ENCODE measurements around the gene GAB1. TPM values are rescaled to one million over a fixed set of nuclear protein-coding genes. Genes with fewer than 3 reads are reported as not detected.

The GAB1 gene
- total and polyA plus RNA-seq, 2 donors (not counting 1 experiment from before 2014, with no cell fraction given) = 4.7 to 10.8 TPM

- H3K4me2 ChIP-seq (replicated peaks; ENCODE audit: low read depth, low read length, poor library complexity, severe bottlenecking) = peak overlapping the region; percentile 61
These were observed 67.9 kb downstream of the GAB1 start for GRCh38 chr4:143404555-143404954.

More at GRCh38 chr4:143404555-143404954, 67.9 kb downstream of the GAB1 start:
- Histone ChIP-seq H3K36me3 (replicated peaks in 1 of 2; ENCODE audit: control extremely low read depth in 1 of 2, control insufficient read depth in 1 of 2, extremely low read depth in 1 of 2, insufficient read depth in 2 of 2, low read length in 1 of 2) (no peaks in the 10 kb centered on the region), H3K4me3 (ENCODE audit: control extremely low read depth in 1 of 5, extremely low read depth in 1 of 5, insufficient read depth in 1 of 5, low read depth in 2 of 5, low read length in 4 of 5) (peak overlapping the region in 1 of 5 experiments; percentile 23), H2AFZ (ENCODE audit: insufficient read depth, low read depth, low read length, poor library complexity, severe bottlenecking) (no peak overlapping the region), H3K9me3 (ENCODE audit: control extremely low read depth in 1 of 3, control insufficient read depth in 2 of 3, insufficient read depth in 1 of 3, low read length in 2 of 3) (no peaks in the 10 kb centered on the region), H3K27ac (ENCODE audit: low read length in 2 of 2) (peak overlapping the region; percentile 42 to 55), H3K27me3 (replicated peaks in 1 of 4; ENCODE audit: control extremely low read depth in 1 of 4, control insufficient read depth in 3 of 4, insufficient read depth in 4 of 4, low read length in 3 of 4) (no peaks in the 10 kb centered on the region), H4K20me1 (ENCODE audit: control insufficient read depth, insufficient read depth, low read length, poor library complexity, severe bottlenecking) (no peaks in the 10 kb centered on the region), H3K4me1 (ENCODE audit: control insufficient read depth in 2 of 2, insufficient read depth in 2 of 2, low read length in 2 of 2) (peaks cover 43 to 47% of the 10 kb centered on the region in 2 donors), H3K9ac (ENCODE audit: low read length) (peak overlapping the region; percentile 5), H3K79me2 (ENCODE audit: control insufficient read depth, insufficient read depth, low read length) (peaks cover 49% of the 10 kb centered on the region)
- H3K27ac Mint-ChIP-seq = peak overlapping the region; percentile 83
- 4% methylated on average over 3 of the region's 3 CpGs for WGBS (ENCODE audit: insufficient coverage)
- intact Hi-C loops (cut with micrococcal nuclease) = loop anchor here (2.0 kb wide), 1 partner anchor 68 kb away; the partner anchor contains the start of gene GAB1
- no peaks in the 10 kb centered on the region for H3K9me3 Mint-ChIP-seq (ENCODE audit: insufficient read depth)
- DNase-seq (peak; percentile 39), ATAC-seq (ENCODE audit: low read depth) (peak; percentile 71)
- ChIA-PET CTCF (interaction anchor here (1.1 to 3.8 kb wide), 2 partner anchors 9 to 28 kb away, joined by 3 to 21 read pairs; no protein-coding TSS in a partner anchor), POLR2A (no interaction called here)
- peak overlapping the region; percentile 76 for H3K4me3 Mint-ChIP-seq
- H3K4me1 Mint-ChIP-seq = peaks cover 45% of the 10 kb centered on the region
- no peaks in the 10 kb centered on the region for H3K27me3 Mint-ChIP-seq
- TF ChIP-seq CTCF (IDR thresholded peaks at IDR 0.05) (no peak), EZH2 (IDR thresholded peaks at IDR 0.05; ENCODE audit: borderline replicate concordance, insufficient read depth, low read depth, low read length, poor library complexity, severe bottlenecking) (no peak)
